AG09309 (cell line): ENCODE data around the gene TPM2.
"Not testable (repeated sequence)": the region's sequence is repeated elsewhere in the genome, so short reads cannot be mapped to it uniquely, and the experiment has no call there.

Experiments
- DNase-seq: peaks from one replicate; pipeline ENCODE4 v3.0.0-alpha.2; 2010; ENCODE audit warnings: low read depth
- H3K4me3 ChIP-seq: 2 replicates; pipeline ENCODE4 v1.5.1; 2011; ENCODE audit warnings: mild to moderate bottlenecking, low read depth, low read length, moderate library complexity; ENCODE audit not compliant: control insufficient read depth
- CTCF ChIP-seq: IDR thresholded peaks from 2 replicates; pipeline ENCODE4 v1.5.1; 2011; ENCODE audit warnings: mild to moderate bottlenecking, low read depth, low read length, inconsistent platforms; ENCODE audit not compliant: insufficient read depth, control insufficient read depth; ENCODE audit errors: missing control alignments

Gene TPM2

GRCh38 chr9:35639631-35640030, 50.1 kb downstream of the TPM2 start:
- no peak for DNase-seq
- no peak overlapping the region for H3K4me3 ChIP-seq
- TF ChIP-seq CTCF = no peak

GRCh38 chr9:35639225-35639624, 50.5 kb downstream of the TPM2 start:
- not testable (repeated sequence) for H3K4me3 ChIP-seq, DNase-seq

- not testable (repeated sequence) for H3K4me3 ChIP-seq, DNase-seq
These were observed 51.0 kb downstream of the TPM2 start for GRCh38 chr9:35638751-35639150.

GRCh38 chr9:35637427-35637955, 52.2 kb downstream of the TPM2 start:
- not testable (repeated sequence) for H3K4me3 ChIP-seq, DNase-seq

- H3K4me3 ChIP-seq, DNase-seq: not testable (repeated sequence)
These were observed 52.9 kb downstream of the TPM2 start for GRCh38 chr9:35636877-35637246.

- no peak overlapping the region for H3K4me3 ChIP-seq
- no peak for TF ChIP-seq CTCF
- no peak for DNase-seq
These were observed 53.4 kb downstream of the TPM2 start for GRCh38 chr9:35636135-35636876.

- no peak overlapping the region for H3K4me3 ChIP-seq
- TF ChIP-seq CTCF = no peak
- no peak for DNase-seq
These were observed 54.0 kb downstream of the TPM2 start for GRCh38 chr9:35635730-35636129.
